Measurements from ENCODE around the gene GRIK3. TPM values are rescaled to one million over a fixed set of nuclear protein-coding genes. Genes with fewer than 3 reads are reported as not detected.
"Not testable (repeated sequence)": the region's sequence is repeated elsewhere in the genome, so short reads cannot be mapped to it uniquely, and the experiment has no call there.

GRIK3 gene
- polyA plus RNA-seq (2011; rRNA removed): not detected in 2 replicates
- polyA minus RNA-seq (2011; rRNA and poly(A)+ RNA removed): not detected in 2 replicates

- ChIA-PET POLR2A (no interaction called here), CTCF (no interaction called here)
- Histone ChIP-seq H3K9me3 (ENCODE audit: control insufficient read depth, insufficient read depth, low read length) (no peaks in the 10 kb centered on the region), H3K27me3 (ENCODE audit: control insufficient read depth, insufficient read depth, low read length) (peaks cover 56% of the 10 kb centered on the region), H3K4me3 (ENCODE audit: low read depth, low read length) (no peak within 1 kb of the TSS), H3K27ac (ENCODE audit: low read depth, low read length) (no peak within 1 kb of the TSS)
- no peak for TF ChIP-seq CTCF (IDR thresholded peaks at IDR 0.05; ENCODE audit: low read depth, low read length)
- no peak for DNase-seq (ENCODE audit: low read depth, low spot score)
These were observed at the start of gene GRIK3 for GRCh38 chr1:37034121-37035013. GRIK3 (minus strand) TSS chr1:37034515; CDS start chr1:37034108, 407 bp downstream.

GRCh38 chr1:37084013-37084412 lies 49.7 kb upstream of the GRIK3 start:
- H3K27me3 ChIP-seq (ENCODE audit: control insufficient read depth, insufficient read depth, low read length): no peaks in the 10 kb centered on the region
- no peak overlapping the region for H3K4me3 ChIP-seq (ENCODE audit: low read depth, low read length)
- CTCF ChIA-PET: no interaction called here
- no peak overlapping the region for H3K27ac ChIP-seq (ENCODE audit: low read depth, low read length)
- H3K9me3 ChIP-seq (ENCODE audit: control insufficient read depth, insufficient read depth, low read length): no peaks in the 10 kb centered on the region
- POLR2A ChIA-PET: no interaction called here
- no peak for DNase-seq (ENCODE audit: low read depth, low spot score)
- TF ChIP-seq CTCF (IDR thresholded peaks at IDR 0.05; ENCODE audit: low read depth, low read length): no peak

GRCh38 chr1:37083603-37084002 lies 49.3 kb upstream of the GRIK3 start:
- H3K27me3 ChIP-seq (ENCODE audit: control insufficient read depth, insufficient read depth, low read length): no peaks in the 10 kb centered on the region
- DNase-seq (ENCODE audit: low read depth, low spot score): no peak
- POLR2A ChIA-PET: no interaction called here
- TF ChIP-seq CTCF (IDR thresholded peaks at IDR 0.05; ENCODE audit: low read depth, low read length): no peak
- no peaks in the 10 kb centered on the region for H3K9me3 ChIP-seq (ENCODE audit: control insufficient read depth, insufficient read depth, low read length)
- CTCF ChIA-PET: no interaction called here
- no peak overlapping the region for H3K4me3 ChIP-seq (ENCODE audit: low read depth, low read length)
- no peak overlapping the region for H3K27ac ChIP-seq (ENCODE audit: low read depth, low read length)

- H3K4me3 ChIP-seq (ENCODE audit: low read depth, low read length); H3K9me3 ChIP-seq (ENCODE audit: control insufficient read depth, insufficient read depth, low read length); POLR2A ChIA-PET; H3K27ac ChIP-seq (ENCODE audit: low read depth, low read length); DNase-seq (ENCODE audit: low read depth, low spot score); H3K27me3 ChIP-seq (ENCODE audit: control insufficient read depth, insufficient read depth, low read length); CTCF ChIA-PET: not testable (repeated sequence)
These were observed 46.1 kb upstream of the GRIK3 start for GRCh38 chr1:37080296-37080986.

- Histone ChIP-seq H3K9me3 (ENCODE audit: control insufficient read depth, insufficient read depth, low read length) (no peaks in the 10 kb centered on the region), H3K27me3 (ENCODE audit: control insufficient read depth, insufficient read depth, low read length) (no peaks in the 10 kb centered on the region), H3K4me3 (ENCODE audit: low read depth, low read length) (no peak overlapping the region), H3K27ac (ENCODE audit: low read depth, low read length) (no peak overlapping the region)
- ChIA-PET CTCF (no interaction called here), POLR2A (no interaction called here)
- no peak for DNase-seq (ENCODE audit: low read depth, low spot score)
- no peak for TF ChIP-seq CTCF (IDR thresholded peaks at IDR 0.05; ENCODE audit: low read depth, low read length)
These were observed 44.6 kb upstream of the GRIK3 start for GRCh38 chr1:37078866-37079265.

All from AG04450 (cell line).